ENCODE data around the gene SMIM13.

GRCh38 chr6:11121851-11122250 is 28.2 kb downstream of the SMIM13 start:
- no peak for TF ChIP-seq CTCF (IDR thresholded peaks at IDR 0.05 in 8 of 11, conservative IDR thresholded peaks at IDR 0.05 in 3 of 11)
- TF ChIP-seq POLR2A (IDR thresholded peaks at IDR 0.05): no peak
- TF ChIP-seq POLR2AphosphoS5 (IDR thresholded peaks at IDR 0.05): no peak
